CD4-positive, alpha-beta T cell (primary cell): ENCODE results near the gene THEM5. TPM values are rescaled to one million over a fixed set of nuclear protein-coding genes. Genes with fewer than 3 reads are reported as not detected.
A peak's percentile ranks its signal among the peaks of the same experiment; 100 is the strongest.
"Not testable (repeated sequence)": the region's sequence is repeated elsewhere in the genome, so short reads cannot be mapped to it uniquely, and the experiment has no call there.

Experiments used
- ATAC-seq: fragments of 200-7000 bp; cut with Tn5 transposase; one replicate; pipeline ENCODE4 v1.10.0; 2022; ENCODE audit warnings: mild to moderate bottlenecking; ENCODE audit not compliant: poor library complexity
- CTCF ChIA-PET: fragments of 350-600 bp; sonication (Branson Sonifier 250); formaldehyde crosslinking; loops from one replicate; lab custom pipeline; 2021; ENCODE audit warnings: antibody characterized with exemption, inconsistent platforms; lab: Charles Lee
- POLR2A ChIA-PET: fragments of 350-600 bp; sonication (Branson Sonifier 250); formaldehyde crosslinking; loops from one replicate; lab custom pipeline; 2021; ENCODE audit warnings: antibody characterized with exemption, inconsistent platforms; lab: Charles Lee
- DNase-seq, 14 experiments: peaks; one replicate each; pipeline ENCODE4 v3.0.0-alpha.2; 2013 to 2020; ENCODE audit warnings: mixed read lengths in 2 of 14
- H3K27ac ChIP-seq, 2 donors: one replicate each; pipeline versions ENCODE4 v1.5.1 to v1.7.0; 2013; ENCODE audit warnings: low read length in 2 of 2, low read depth in 1 of 2, mild to moderate bottlenecking in 1 of 2
- H3K27me3 ChIP-seq, 2 experiments: 1 replicate in 1 of 2; 2 replicates in 1 of 2; pipeline versions ENCODE4 v1.6.1 to v1.7.0; 2013; ENCODE audit warnings: low read length in 2 of 2, control low read depth in 1 of 2, mild to moderate bottlenecking in 1 of 2, moderate library complexity in 1 of 2; ENCODE audit not compliant: insufficient read depth in 2 of 2, control insufficient read depth in 1 of 2
- H3K36me3 ChIP-seq: one replicate; pipeline ENCODE4 v1.6.1; 2013; ENCODE audit warnings: low read length, control low read depth; ENCODE audit not compliant: insufficient read depth
- H3K4me1 ChIP-seq: one replicate; pipeline ENCODE4 v1.6.1; 2013; ENCODE audit warnings: low read length, control low read depth; ENCODE audit not compliant: insufficient read depth
- H3K4me3 ChIP-seq: one replicate; pipeline ENCODE4 v1.5.1; 2013; ENCODE audit warnings: mild to moderate bottlenecking, low read length, moderate library complexity
- H3K9me3 ChIP-seq, 2 experiments: 1 replicate in 1 of 2; 2 replicates in 1 of 2; pipeline versions ENCODE4 v1.6.1 to v1.7.0; 2013; ENCODE audit warnings: low read length in 2 of 2, mild to moderate bottlenecking in 2 of 2, control low read depth in 1 of 2, moderate library complexity in 1 of 2; ENCODE audit not compliant: control insufficient read depth in 1 of 2, insufficient read depth in 1 of 2
- H3K27ac Mint-ChIP-seq: one replicate; pipeline ENCODE4 v1.8.0; 2020; ENCODE audit warnings: mixed read lengths
- H3K27me3 Mint-ChIP-seq: one replicate; pipeline ENCODE4 v1.8.0; 2021; ENCODE audit warnings: mixed read lengths
- H3K36me3 Mint-ChIP-seq: one replicate; pipeline ENCODE4 v1.8.0; 2021; ENCODE audit warnings: low read depth, mixed read lengths
- H3K4me1 Mint-ChIP-seq: one replicate; pipeline ENCODE4 v1.8.0; 2021; ENCODE audit warnings: low read depth, mixed read lengths
- H3K4me3 Mint-ChIP-seq: one replicate; pipeline ENCODE4 v1.8.0; 2020; ENCODE audit warnings: mild to moderate bottlenecking, mixed read lengths
- H3K9me3 Mint-ChIP-seq: one replicate; pipeline ENCODE4 v1.8.0; 2020; ENCODE audit warnings: mixed read lengths
- CTCF ChIP-seq: fragments of 200-600 bp; IDR thresholded peaks from one replicate; pipeline ENCODE4 v1.8.0; 2022; ENCODE audit warnings: antibody characterized with exemption, mild to moderate bottlenecking
- intact Hi-C, 2 experiments: fragments of 100-400 bp; cut with DNase I in 1 of 2; cut with micrococcal nuclease in 1 of 2; formaldehyde crosslinking; loops; one replicate each; pipeline versions ENCODE4 v1.15.1 to v1.9.0; 2023 to 2025; cut with DNase I, micrococcal nuclease
- total RNA-seq, 174 experiments: library from RNA in 2 of 174; stranded (reverse) in 2 of 174; gene quantifications; one replicate each; pipeline ENCODE4 v1.2.3 and lab custom pipeline; 2021 to 2026

Gene THEM5
- total RNA-seq, 2 experiments from 2014 or later = not detected

- Histone ChIP-seq H3K27me3 (no peaks in the 10 kb centered on the region), H3K4me1 (no peaks in the 10 kb centered on the region), H3K36me3 (peaks cover 44% of the 10 kb centered on the region), H3K4me3 (no peak overlapping the region), H3K9me3 (no peaks in the 10 kb centered on the region), H3K27ac (no peak overlapping the region)
- POLR2A ChIA-PET = interaction anchor here (0.6 kb wide), 2 partner anchors 9 to 24 kb away, joined by 3 read pairs; no protein-coding TSS in a partner anchor
- Mint-ChIP-seq H3K4me1 (peaks cover 23% of the 10 kb centered on the region), H3K4me3 (no peak overlapping the region), H3K27ac (peak overlapping the region; percentile 40), H3K36me3 (peaks cover 59% of the 10 kb centered on the region), H3K27me3 (no peaks in the 10 kb centered on the region), H3K9me3 (no peaks in the 10 kb centered on the region)
- DNase-seq = no peak
- no peak for TF ChIP-seq CTCF
- intact Hi-C loops = no loop called here
- ATAC-seq = no peak
- CTCF ChIA-PET = no interaction called here
Measured at GRCh38 chr1:151875419-151876097, 22.0 kb upstream of the THEM5 start.

GRCh38 chr1:151872776-151873175 lies 19.3 kb upstream of the THEM5 start:
- intact Hi-C loops, H3K4me3 Mint-ChIP-seq, H3K27me3 Mint-ChIP-seq, H3K4me3 ChIP-seq, H3K4me1 ChIP-seq, ATAC-seq, CTCF ChIA-PET, H3K27ac ChIP-seq, H3K27me3 ChIP-seq, DNase-seq, H3K9me3 Mint-ChIP-seq, POLR2A ChIA-PET, H3K9me3 ChIP-seq, H3K27ac Mint-ChIP-seq: not testable (repeated sequence)
- Mint-ChIP-seq H3K4me1 (peaks cover 27% of the 10 kb centered on the region), H3K36me3 (peaks cover 47% of the 10 kb centered on the region)
- H3K36me3 ChIP-seq = peaks cover 36% of the 10 kb centered on the region

- CTCF ChIA-PET = no interaction called here
- H3K9me3 Mint-ChIP-seq = no peaks in the 10 kb centered on the region
- no peak overlapping the region for H3K27ac Mint-ChIP-seq
Measured at GRCh38 chr1:151871284-151872030, 17.9 kb upstream of the THEM5 start.

More at GRCh38 chr1:151871284-151872030, 17.9 kb upstream of the THEM5 start:
- Mint-ChIP-seq H3K27me3 (no peaks in the 10 kb centered on the region), H3K4me1 (peaks cover 27% of the 10 kb centered on the region), H3K4me3 (no peak overlapping the region), H3K36me3 (peaks cover 37% of the 10 kb centered on the region)
- no peaks in the 10 kb centered on the region for H3K27me3 ChIP-seq
- no peak overlapping the region for H3K27ac ChIP-seq
- POLR2A ChIA-PET = interaction anchor here (1.0 kb wide), 2 partner anchors 11 to 33 kb away, joined by 3 to 4 read pairs; no protein-coding TSS in a partner anchor
- intact Hi-C loops = no loop called here
- no peaks in the 10 kb centered on the region for H3K9me3 ChIP-seq
- peaks cover 25% of the 10 kb centered on the region for H3K36me3 ChIP-seq
- ATAC-seq (no peak), DNase-seq (no peak)
- H3K4me1 ChIP-seq = no peaks in the 10 kb centered on the region
- H3K4me3 ChIP-seq = no peak overlapping the region
- TF ChIP-seq CTCF = no peak
